ENCODE results near the gene ZNF616.
A peak's percentile ranks its signal among the peaks of the same experiment; 100 is the strongest.
"Not testable (repeated sequence)": the region's sequence is repeated elsewhere in the genome, so short reads cannot be mapped to it uniquely, and the experiment has no call there.

ZNF616 gene

DNA sequence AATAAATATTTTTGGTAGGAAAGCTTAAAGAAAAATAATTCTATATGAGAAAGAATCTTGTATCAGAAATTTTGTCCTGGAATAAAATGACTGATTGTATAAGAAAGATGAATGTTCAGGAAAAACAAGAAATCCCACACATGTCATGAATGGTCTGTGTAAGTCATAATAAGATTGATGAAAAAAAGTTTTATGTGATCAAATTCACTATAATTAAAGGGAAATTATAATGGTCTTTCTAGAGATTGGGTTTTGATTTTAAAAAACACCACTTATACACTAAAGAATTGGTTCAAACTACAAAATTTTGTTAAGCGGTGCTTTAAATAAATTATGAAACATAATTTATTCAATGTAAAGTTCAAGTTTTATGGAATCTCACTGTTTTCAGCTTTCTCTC is 37.0 kb downstream of the ZNF616 start:
- no peak for DNase-seq

DNA sequence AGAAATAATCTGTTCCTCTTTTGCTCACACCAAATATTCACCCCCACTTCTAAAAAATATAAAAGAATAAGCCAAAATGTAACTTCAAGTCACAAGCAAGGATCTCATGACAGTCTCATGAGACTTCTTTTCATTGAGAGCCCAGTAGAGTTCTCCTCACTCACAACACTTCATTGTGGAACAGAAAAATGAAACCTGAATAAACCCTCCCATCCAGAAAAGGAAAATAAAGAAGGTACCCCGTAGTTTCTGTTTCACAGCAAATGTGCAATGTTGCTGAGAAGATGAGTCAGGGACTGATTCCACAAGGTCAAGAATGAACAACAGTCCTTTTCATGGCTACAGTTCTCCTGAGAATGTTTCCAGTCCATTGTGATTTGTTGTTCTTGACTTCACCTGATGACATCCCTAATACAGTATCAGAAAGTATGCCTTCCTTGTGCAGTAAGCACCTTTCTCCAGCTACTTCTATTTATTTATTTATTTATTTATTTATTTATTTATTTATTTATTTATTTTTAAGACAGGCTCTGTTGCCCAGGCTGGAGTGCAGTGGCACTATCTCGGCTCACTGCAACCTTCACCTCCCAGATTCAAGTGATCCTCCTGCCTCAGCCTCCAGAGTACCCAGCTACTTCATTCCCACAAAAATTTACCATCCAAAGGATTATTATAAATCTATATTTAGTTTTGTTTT is 37.7 kb downstream of the ZNF616 start:
- no peak for DNase-seq

DNA sequence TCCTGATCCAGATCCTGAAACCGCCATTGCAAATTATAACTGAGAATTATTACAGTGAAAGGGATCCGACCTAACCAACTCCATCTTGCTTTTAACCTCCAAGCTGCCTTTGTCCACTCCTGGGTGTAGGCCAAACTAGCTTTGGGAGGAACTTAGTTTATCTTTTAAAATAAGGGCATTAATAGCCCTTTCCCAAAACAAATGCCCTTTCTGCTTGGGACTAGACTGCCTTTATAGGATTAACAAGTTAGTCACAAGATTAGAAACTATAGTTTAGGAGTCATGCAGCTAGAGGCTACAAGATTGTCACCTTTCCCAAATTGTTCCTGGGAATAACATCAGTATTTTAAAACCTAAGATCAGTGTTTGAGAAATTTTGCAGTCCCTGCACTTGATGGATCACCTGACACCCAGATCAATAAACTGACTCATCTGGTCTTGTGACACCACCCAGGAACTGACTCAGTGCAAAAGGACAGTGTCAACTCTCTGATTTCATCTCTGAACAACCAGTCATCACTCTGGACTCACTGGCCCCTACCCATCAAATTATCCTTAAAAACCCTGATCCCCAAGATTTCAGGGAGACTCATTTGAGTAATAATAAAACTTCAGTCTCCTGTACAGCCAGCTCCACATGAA is 40.1 kb downstream of the ZNF616 start:
- peak in 1 of 2 experiments; percentile 5 for DNase-seq

DNA sequence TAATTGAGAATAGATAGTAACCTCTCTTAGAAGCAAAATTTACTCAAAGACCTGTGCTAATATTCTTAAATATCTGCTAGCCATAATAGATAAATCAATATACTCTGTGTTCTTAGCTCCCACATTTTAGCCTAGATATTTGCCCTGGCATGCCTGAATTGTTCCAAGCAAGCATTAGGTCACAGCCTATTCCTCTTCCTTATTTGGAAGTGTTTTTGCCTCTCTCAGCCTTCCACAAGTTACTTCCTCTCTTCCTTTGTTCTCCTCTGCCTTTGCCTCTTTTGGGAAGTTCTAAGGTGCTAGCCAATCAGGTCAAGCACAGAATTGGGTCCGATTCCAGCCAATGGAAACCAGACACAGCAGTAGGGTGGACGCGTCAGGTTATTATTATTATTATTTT is 43.3 kb downstream of the ZNF616 start:
- DNase-seq, result not testable (repeated sequence)

DNA sequence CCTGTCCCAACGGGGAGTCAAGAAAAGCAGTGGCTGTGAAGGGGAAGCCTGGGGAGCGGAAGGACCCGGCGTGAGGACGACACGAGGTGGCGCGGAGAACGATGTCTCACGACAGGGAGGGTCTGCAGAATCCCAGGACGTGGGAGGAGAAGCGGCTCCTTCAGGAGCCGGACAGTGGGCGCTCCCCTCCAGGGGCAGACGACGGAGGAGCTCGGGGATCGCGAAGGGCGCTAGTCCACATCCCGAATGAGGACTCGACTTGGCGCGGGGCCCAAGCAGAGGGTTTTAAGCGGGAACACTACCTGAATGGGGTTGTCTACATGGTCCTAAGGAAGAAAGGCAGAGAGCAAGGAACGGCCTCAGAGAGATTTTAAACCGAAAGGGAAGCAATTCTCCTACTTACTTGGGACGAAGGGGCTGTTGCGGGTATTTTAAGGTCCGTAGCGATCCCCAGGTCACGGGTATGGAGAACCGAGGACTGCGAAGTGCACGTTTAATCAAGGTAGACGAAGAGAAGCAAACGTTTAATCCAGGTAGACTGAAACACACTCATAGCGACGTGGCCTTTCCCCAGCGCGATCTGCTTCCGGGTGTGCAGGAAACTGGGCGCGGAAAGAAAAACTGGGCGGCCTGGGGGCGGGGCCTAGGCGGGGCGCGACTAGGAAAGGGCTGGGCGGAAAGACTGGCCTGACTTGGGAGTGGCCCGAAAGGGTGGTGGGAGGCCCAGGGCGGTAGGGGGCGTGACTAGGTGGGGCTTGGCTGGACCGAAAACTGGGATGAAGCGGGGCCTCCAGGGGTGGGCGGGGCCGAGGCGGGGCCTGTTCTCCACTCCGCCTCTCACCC is 44.3 kb downstream of the ZNF616 start, which contains the start of gene ZNF841:
Gene ZNF841 (minus strand): TSS at position 594 of the 843 bp plus-strand sequence. CDS start 10,964 bp downstream, outside the sequence.
- DNase-seq, result peak; percentile 81 to 88

DNA sequence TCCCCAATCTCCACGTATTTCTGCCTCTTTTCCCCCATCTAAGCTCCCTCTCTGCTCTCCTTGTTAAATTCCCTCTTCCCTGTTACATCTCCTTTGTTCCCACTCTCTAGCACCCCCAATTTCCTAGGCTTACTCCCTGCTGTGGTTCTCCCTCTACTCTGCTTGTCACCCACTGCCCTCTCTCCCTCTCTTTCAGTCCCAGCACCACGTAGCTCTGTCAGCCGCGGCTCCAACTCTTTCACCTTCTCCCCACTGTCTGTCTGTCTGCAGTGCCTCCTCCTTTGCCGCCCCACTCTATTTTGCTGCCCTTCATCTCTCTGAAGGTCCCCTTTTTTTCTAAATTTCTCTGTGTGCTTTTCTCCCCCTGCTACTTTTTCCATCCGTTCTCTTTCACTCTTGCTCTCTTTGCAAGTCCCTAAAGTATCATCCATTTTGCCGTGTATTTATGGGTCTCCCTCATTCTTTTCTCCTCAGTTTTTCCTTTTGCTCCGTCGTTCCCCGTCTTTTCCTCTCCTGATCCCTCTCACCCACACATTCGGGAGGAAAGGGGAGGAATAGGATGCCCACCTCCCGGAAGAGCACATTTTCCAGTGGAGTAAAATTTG is 45.1 kb downstream of the ZNF616 start:
- DNase-seq, result no peak

DNA sequence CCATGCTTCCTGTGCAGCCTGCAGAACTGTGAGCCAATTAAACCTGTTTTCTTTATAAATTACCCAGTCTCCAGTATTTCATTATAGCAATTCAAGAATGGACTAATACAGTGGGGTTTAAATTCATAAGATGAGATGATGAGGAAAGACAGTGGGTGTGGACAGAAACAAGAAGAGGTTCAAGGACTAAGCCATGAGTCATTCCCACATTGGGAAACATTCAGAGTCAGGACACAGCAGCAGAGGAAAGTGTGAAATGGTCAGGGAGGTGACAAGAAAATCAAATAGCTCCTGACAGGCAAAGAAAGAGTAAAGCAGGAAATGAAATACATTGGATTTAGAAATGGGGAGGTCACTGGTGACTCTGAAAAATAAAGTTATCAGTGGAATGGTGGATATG is 53.3 kb downstream of the ZNF616 start:
- no peak for DNase-seq

DNA sequence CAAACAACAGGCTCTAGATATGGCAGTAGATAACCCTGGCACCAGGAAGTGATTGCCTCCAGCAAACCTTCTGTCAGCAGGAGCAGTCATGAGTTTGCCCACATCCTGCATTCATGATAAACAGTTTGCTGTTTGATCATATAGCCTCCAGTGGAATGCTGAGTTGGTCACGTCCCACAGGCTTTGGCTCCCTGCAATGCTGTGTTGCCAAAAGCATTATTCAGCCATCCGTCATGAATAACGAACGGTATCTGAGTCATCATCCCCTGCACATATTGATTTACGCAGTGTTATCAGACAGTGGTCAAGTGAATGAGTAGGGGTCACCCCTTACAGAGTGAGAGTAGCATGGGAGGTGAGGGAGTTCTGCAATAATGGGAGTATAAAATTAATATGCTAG is 69.2 kb downstream of the ZNF616 start:
- DNase-seq, result no peak

DNA sequence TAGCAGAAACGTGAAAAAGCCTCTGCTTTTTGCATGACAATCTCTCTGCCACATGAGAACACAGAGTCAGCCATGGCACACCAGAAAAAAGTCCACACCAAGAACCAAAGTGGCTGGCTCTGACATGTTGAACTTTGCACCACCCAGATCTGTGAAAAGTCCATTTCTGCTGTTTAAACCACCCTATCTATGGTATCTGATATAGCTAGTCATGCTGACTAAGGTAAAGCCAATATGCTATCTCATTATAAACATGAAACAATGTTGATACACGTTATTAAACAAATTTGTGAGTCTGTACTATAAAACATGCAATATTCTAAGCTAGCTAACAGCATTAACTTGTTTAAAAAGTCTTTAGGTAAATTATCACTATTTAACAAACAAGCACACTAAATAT is 70.1 kb downstream of the ZNF616 start:
- DNase-seq, result no peak

DNA sequence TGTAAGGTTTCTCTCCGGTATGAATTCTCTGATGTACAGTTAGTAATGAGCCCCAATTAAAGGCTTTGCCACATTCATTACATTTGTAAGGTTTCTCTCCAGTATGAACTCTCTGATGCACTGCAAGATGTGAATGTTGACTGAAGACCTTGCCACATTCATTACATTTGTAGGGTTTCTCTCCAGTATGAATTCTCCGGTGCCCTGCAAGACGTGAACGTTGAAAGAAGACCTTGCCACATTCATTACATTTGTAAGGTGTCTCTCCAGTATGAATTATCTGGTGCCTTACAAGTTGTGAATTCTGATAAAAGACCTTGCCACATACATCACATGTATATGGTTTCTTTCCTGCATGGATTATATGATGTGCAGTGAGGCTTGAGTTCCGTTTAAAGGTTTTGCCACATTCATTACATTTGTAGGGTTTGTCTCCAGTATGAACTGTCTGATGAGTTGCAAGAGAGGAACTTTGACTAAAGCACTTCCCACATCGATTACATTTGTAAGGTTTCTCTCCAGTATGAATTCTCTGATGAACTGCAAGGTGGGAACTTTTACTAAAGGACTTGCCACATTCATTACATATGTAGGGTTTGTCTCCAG is 73.4 kb downstream of the ZNF616 start:
- no peak for DNase-seq

DNA sequence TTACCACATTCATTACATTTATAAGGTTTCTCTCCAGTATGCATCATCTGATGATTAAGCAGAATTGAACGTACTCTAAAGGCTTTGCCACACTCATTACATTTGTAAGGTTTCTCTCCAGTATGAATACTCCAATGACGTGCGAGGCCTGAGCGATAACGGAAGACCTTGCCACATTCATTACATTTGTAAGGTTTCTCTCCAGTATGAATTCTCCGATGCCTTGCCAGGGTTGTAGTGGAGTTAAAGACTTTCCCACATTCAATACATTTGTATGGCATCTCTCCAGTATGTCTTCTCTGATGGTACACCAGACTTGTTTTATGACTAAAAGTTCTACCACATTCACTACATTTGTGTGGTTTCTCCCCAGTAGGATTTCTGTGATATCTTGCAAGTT is 74.3 kb downstream of the ZNF616 start:
- DNase-seq, result no peak

Data from SHP77 (cell line).